HK-2 (cell line): Measurements from ENCODE around the gene EEF1AKMT3.
A peak's percentile ranks its signal among the peaks of the same experiment; 100 is the strongest.

Experiments
- DNase-seq: peaks from one replicate; pipeline ENCODE4 v3.0.0-alpha.2; 2018; ENCODE audit not compliant: unreplicated experiment

EEF1AKMT3 gene

DNA sequence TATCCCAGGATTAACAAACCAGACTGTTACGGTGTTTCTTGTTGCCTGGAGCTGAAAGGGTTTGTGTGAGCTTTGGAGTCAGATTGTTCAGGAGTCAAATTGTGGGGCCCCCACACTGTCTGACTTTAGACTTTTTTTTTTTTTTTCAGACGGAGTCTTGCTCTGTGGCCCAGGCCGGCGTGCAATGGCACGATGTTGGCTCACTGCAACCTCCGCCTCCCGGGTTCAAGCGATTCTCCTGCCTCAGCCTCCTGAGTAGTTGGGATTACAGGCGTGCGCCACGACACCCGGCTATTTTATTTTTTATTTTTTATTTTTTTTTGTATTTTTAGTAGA lies 11.0 kb downstream of the EEF1AKMT3 start:
- DNase-seq: no peak

DNA sequence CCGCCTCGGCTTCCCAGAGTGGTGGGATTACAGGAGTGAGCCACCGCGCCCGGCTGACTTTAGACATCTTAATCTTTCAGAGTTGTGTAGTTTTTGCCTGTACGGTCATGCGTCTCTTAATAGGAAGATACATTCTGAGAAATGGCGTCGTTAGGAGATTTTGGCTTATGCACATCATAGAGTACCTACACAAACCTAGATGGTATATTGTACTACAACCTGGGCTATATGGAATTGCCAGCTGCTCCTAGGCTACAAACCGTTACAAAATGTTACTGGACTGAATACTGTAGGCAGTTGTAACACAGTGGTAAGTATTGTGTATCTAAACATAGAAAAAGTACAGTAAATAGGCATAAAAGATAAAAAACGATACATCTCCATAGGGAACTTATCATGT lies 11.4 kb downstream of the EEF1AKMT3 start:
- no peak for DNase-seq

DNA sequence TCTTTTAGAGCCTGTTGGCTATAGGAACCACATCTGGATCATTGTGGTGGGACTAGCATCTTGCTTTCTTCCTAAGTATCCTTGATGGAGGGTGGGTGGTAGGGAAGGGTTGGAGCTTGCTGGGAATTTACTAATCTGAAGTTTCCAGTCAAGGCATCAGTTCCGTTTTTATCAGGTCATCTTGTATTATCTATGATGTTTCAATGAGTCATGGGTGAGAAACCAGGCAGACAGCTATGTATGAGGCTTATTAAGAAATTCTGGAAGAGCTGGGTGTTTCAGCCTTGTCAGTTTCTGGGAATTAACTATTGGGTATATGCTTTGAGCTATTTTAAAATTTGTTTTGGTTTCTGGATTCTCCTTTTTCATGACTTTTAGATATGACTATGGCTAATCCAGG lies 21.5 kb downstream of the EEF1AKMT3 start:
- DNase-seq: no peak

DNA sequence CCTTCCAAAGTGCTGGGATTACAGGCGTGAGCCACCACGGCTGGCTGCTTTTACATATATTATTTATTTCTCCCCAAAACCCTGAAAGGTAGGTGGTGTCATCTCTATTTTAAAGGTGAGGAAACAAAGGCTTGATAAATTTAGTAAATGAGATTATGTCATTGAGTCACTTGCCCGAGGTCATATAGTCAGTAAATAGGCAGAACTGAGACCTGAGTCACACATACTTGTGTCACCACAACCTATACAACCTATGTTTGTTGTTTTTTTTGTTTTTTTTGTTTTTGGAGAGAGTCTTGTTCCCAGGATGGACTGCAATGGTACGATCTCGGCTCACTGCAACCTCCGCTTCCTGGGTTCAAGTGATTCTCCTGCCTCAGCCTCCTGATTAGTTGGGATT lies 22.9 kb downstream of the EEF1AKMT3 start:
- DNase-seq: no peak

DNA sequence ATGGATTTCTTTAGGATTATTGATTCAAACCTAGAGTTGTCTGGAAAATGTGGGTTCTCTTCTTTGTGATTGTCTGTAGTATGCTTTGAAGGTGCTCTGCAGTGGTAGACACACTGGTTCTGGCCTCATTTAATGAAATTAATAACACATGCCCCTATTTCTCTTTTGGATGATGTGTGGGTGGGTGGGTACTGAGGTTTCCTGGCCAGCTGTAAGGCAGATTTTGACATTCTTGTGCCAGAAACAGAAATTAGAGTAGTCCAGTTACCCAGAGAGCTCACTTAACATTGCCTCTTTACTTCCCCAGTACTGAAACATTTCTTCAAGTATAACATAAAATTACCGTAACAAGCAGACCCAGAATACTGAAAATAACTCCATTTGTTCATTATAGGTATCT lies 24.6 kb downstream of the EEF1AKMT3 start:
- no peak for DNase-seq

DNA sequence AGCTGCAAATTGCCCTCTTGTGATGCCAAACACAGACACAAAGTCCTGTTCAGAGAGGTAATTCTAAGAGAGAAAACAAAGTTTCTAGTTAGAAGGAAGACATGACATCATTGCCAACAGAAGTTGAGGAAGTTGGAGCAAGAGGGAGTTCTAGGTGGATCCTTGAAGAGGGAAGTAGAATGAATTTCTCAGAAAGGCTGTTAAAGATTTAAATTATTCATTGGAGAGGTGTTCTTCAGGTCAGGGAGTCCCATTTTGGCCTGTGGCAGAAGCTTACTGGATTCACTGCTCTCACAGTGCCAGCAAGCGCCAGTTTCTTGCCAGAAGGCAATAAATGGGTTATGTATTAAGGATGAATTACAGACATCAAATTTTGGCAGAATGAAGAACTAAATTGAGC lies 25.5 kb downstream of the EEF1AKMT3 start:
- no peak for DNase-seq

DNA sequence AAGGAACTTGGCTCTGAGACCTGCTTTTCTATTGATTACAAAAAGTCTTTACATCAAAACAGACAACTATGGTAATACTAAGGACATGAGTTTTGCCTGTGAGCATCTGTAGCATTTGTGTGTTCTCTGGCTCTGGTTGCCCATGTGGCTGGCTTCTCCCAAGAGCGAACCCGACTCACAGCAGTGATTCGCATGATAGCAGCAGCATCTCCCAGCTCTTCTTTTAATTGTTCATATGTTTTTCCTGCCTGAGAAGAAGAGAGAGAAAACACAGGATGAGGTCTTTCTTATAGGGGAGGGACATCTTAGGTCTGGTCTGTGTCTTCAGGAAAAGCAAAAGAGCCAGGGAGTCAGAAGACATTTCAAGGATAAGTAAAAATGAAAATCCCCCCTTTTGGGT lies 28.6 kb downstream of the EEF1AKMT3 start:
- DNase-seq: no peak

DNA sequence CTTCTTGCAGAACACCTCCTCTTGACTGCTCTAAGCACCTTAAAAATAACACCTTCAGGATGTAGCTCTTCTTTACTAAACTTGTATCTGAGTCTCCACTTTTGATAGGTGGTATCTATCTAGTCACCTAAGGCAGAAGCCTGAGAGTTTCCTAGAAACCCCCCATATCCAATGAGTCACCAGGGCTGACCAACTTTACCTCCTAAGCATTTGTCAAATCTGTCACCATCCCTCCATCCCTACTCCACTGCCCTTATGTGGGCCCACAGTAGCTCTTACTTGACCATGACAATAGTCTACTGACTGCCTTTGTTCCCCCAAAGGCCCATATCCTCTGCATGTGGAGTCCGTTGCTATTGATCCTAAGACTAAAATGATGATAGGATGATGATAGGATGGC lies 30.2 kb downstream of the EEF1AKMT3 start:
- no peak for DNase-seq

DNA sequence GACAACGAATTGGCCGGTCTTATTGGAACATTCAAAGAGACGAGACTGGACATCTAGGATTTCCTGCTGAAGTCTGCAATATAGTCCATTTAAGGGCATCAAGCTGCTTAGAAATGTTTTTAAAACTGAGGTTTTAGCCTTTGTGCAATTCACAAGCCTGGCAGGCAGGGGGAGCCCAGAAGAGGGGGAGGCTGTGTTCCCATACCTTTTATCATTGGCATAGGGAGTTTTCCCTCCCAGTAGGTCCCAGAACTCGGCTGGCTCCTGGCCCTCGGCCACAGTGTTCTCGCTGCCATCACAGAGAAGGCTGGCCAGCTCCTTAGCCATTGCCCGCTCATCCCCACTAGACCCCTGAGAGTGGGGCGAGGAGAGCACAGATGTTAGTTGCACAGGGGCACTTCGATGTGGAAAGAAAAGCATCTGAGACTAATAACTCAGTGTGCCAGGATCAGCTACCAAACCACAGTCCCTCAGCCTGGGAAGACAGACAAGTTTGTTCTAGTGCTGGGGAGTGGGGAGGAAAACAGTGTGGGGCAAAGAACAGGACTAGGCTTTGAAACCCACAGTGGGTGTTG lies 31.0 kb downstream of the EEF1AKMT3 start:
- peak; percentile 29 for DNase-seq

DNA sequence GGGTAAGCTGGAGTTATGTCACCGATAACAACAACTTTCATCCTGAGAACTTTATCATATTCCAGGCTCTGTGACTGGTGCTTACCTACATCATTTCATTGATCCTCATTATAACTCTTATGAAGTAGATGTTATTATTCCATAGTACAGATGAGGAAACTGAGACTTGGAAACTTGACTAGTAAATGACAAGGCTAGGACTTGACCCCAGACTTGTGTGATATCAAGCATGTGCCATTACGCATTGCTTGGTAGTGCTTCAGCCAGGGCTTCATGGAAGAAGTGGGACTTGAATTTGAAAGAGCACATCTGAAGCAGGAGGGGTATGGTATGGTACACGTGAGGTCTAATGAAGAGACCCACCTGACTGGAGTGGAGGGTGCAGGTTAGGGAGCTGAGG lies 34.3 kb downstream of the EEF1AKMT3 start:
- DNase-seq: no peak

DNA sequence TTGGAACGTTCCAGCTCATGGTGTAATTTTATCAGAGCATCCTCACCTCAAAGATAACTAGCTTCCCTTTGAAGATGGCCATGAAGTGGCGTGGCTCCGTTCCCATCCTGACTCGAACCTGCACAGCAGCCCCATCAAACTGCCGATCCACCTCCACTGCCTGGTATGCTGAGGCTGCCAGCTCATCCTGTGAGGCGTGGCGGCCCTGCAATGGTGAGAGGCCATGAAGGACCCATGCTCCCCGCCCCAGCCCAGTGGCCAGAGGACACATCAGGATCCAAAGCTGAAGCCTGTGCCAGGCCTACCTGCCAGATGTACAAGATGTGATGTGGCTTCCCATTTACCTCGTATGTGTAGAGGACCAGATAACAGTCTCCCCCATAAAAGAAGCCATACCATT lies 34.9 kb downstream of the EEF1AKMT3 start:
- DNase-seq: no peak

DNA sequence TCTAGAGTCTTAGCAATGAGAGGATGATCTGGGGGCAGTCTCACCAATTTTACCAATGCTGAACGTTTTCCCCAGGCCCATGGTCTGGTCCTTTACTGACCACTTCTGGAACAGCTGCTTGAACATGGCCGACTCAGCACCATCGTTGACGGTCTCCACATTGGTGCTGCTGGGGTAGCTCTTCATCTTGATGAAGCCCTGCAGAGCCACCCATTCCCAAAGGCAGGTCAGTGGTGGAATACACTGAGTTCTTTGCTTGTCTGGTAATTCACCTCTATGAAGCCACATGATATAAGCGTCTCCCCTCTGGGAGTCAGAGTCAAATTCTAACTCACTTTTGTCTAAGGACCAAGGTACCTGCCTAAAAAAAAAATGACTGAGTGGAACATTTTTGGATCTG lies 35.9 kb downstream of the EEF1AKMT3 start:
- DNase-seq: no peak

DNA sequence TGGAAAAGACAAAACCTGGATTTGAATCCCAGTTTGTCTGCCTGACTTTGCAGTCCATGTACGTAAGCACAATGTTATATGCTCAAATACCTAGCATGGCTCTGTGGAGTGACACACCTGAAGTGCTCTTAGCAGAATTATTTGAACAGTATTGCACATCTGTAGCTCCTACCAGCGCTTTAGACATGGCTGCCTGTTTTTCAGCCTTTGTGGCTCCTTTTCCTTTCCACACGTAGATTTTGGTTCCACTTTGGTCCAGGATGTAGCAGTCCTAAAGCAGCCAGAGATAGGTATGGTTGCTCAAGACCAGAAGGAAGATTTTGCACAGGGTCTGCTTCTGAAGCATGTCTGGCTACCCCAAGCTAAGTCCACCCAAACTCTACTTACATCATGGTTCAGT lies 37.0 kb downstream of the EEF1AKMT3 start:
- DNase-seq: no peak

DNA sequence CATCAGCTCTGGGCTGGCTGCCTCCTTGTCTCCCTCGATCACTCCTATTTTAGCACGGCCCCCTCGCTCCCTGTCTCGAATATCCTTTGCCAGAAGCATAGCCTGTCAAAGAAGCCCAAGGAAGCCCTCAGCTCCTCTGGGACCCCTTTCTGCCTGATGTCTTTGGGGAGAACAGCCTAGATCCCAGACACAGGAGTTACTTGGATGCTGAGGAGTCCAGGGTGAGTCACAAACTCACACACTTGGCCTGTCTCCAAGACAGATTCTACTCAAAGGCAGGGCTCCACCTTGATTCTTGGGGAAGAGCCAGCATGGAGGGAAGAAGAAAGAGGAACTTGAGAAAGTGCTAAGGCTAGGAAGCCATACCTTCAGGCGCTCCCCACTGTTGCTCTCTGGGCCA lies 38.0 kb downstream of the EEF1AKMT3 start:
- no peak for DNase-seq

DNA sequence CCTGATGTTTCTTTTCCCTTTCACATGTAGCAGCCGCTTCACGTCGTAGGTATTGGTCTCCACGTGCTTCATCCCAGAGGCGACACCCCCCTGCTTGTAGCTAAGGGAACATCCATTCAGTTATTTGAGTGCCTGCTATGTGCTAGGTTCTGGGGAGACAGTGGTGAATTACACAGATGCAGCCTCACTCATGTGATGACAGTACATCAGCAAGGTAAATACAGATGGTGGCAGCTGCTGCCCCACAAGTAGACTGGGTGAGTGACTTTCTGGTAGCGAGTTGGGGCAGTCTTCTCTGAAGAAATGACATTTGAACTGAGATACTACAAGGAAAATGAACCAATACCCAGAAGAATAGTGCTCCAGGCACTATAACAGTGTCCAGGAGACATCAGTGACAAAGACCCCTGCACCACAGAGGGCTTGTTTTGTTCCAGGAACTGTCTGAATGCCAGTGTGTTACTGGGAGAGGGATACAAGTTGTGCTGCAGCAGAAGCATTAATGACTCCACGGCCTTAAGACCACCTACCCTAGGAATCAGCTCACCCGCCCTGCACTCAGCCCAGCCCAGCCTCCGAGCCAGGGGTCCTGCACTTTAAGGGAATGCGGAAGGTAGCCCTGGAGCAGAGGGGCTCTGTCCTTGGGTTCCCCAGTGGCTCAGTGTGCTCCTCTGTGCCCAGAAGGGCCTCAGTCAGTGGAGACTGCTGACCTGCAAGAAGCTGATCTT lies 38.8 kb downstream of the EEF1AKMT3 start:
- no peak for DNase-seq

DNA sequence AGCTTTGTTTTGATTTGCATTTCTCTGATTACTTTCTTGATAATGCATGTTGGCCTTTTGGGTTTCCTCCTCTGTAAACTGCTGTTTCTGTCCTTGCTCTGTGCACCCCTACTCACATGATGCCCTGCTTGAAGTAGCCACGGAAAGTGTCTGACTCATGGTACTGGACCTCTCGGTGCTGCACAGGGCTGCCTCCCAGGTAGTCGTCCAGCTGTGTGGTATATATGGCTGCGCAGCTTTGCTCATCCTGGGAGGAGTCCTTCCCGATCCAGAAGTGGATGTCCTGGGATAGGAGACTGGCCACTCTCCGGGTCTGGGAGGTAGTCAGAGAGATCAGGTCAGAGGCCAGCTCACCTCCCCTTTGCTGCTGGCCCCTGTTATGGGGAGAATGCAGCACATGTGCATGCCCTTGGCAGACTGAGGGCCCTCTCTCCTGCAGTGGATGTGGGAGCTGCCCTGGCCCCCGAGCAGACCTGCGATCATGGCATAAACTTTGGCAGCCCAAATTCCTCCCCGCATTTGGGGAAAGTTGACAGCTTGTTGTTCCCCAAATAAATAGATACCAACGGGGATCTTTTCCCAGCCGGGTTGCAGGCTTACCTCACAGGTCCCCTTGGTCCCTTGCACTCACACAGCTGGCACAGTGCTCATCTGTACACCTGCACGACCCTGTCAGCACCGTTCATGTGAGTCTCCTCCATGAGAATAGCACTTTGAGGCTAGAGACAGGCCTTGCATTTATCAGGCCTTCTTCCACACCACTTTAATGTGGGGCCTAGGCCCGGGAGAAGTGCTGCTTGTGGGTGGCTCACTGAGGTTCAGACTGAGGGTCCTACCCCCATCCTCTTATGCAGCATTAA lies 40.9 kb downstream of the EEF1AKMT3 start:
- DNase-seq: peak; percentile 16

DNA sequence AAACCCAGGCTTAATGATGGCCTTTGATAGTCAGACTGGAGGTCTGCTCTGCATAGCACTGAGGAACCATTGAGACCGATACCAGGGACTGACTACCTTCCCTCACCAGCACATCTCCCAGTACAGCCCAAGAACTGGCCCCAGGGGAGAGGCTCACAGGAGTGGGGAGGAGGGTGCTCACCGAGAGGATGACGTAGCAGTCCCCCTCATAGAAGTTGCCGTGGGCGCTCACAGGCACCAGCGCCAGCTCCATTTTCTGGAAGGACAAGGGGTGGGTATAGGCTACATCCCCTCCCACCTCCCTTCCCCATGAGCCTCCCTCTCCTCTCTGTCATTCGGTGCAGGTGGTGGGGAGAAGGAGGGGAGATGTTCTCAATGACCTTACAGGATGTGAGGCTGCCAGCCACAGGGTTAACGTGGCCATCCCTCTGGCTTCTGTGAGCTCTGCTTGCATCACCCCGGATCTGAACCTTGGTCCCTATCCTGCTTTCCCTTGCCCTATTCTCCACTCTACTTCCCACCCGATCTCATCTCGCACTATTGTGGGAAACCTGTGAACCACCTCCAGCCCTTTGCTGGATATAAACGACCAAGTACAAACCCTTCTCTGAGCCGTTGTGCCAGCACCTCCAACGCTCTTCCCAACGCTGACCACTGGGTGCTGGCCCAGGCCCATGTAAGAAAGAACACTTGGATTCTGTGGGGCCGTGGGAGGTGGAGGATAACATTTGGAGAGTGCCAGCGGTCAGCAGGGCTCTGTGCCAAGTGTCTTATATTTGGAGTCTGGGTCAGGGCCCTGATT lies 41.8 kb downstream of the EEF1AKMT3 start:
- DNase-seq: no peak

DNA sequence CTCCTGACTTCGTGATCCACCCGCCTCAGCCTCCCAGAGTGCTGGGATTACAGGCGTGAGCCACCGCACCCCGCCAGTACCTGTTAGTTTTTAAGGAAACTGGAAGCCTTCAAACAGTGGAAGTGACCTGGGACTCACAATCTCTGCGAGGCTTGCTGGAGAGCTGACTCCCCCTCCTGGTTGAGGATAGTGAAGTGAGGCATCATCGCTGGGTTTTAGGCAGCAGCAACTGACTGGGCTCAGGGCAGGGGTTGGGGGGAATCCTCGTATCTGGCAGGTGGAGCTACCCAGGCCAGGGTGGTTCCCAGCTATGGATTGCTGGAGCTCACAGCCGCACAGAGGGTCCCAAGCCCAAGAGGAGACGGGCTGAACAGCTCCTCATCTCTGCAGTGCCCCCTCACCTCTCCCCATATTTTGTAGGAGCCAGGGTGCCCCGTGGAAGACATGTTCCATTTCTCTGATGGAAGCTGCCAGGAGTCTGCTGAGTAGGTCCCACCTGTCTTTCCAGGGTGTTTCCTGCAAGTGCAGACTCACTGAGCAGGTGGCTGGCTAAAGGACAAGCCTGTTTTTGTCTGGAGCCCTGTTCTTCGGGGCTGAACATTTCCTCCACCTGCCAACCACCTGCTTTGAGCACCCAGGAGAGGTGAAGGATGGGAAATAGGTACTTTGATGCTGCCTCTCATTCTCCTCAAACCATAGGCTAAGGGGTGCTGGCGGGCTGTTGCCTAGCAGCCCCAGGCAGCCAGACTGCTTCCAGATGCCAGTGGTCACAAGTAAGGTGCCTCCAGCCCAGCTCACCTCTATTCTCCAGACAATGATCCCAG lies 43.0 kb downstream of the EEF1AKMT3 start:
- no peak for DNase-seq

DNA sequence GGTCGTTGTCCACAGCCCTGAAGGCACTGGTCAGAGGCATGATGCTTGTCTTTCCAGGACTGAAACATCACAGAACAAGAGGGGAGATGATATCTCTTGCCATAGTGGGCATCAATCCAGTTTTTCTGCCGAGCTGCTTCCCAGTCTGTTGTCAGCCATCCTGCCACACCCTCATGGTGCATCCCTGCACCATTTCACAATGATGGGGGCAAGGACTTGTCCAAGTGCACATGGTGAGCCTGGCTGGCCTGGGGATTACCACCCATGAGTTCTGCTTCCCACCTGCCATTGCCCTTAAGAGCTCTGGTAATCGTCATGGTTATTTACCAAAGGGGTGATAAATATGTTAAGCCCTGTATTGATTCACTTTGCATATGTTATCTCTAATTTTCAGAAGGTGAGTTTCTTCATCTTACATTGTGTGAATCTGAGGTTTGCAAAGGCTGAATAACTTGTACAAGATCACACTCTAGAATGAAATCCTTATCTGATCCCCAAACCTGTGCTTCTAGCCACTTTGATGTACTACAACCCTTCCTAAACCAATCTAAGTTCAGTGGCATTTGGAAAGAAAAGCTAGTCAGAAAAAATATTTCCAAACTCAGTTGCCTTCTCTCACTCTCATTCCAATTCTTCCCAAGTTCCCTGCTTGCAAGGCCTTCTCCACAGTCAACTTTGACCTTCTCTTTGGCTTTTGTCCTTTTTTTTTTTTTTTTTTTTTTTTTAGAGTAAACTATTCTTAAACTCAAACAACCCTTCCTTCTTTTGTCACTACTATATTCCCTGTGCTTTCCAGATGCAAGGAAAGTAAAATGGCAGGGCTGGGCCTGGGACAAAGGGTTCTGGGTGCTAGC lies 43.8 kb downstream of the EEF1AKMT3 start:
- no peak for DNase-seq

DNA sequence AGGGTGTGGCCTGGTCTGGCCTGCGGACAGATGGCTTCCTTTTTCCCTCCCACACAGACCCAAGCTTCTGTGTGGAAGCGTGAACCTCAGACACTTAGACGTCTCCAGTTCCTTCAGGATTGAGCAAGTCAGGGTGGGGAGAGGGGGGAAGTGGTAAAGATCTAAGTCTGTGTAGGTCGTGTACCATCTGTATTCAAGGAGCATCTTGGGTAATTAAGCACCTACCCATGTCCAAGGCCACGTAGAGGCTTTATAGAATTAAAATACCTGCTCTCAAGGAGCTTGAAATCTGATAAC lies 44.4 kb downstream of the EEF1AKMT3 start:
- no peak for DNase-seq
